Measurements from ENCODE around the gene TMEM8B.

TMEM8B gene

GRCh38 chr9:35790385-35791296, 38.4 kb upstream of the TMEM8B start:
- TF ChIP-seq CTCF (IDR thresholded peaks at IDR 0.05; ENCODE audit: control extremely low read depth, extremely low read depth, low read depth, missing control alignments) = peak; percentile 67
- DNase-seq (ENCODE audit: extremely low spot score) = peak; percentile 85
- CTCF ChIA-PET = interaction anchor here (0.7 to 4.1 kb wide), 40 partner anchors 8 to 187 kb away, joined by 3 to 72 read pairs (median 6); partner anchors contain the start of genes FAM221B, HINT2, MSMP and SPAG8
- POLR2A ChIA-PET = no interaction called here

- ChIA-PET CTCF (interaction anchor here (2.4 to 4.1 kb wide), 3 partner anchors 19 to 37 kb away, joined by 9 to 45 read pairs (median 11); partner anchors contain the start of gene MSMP), POLR2A (no interaction called here)
These were observed 37.6 kb upstream of the TMEM8B start, which contains the start of gene NPR2 for GRCh38 chr9:35791297-35791921. Gene NPR2 (plus strand): TSS chr9:35791591. CDS start chr9:35792409, 818 bp downstream.

GRCh38 chr9:35792024-35792813, 36.8 kb upstream of the TMEM8B start:
- TF ChIP-seq CTCF (IDR thresholded peaks at IDR 0.05; ENCODE audit: control extremely low read depth, extremely low read depth, low read depth, missing control alignments) = no peak
- ChIA-PET POLR2A (no interaction called here), CTCF (interaction anchor here (1.3 to 2.4 kb wide), 5 partner anchors 20 to 90 kb away, joined by 4 to 11 read pairs (median 9); partner anchors contain the start of genes MSMP and SPAG8)
- DNase-seq (ENCODE audit: extremely low spot score) = no peak

More at GRCh38 chr9:35791297-35791921, 37.6 kb upstream of the TMEM8B start, which contains the start of gene NPR2:
- no peak for DNase-seq (ENCODE audit: extremely low spot score)
- no peak for TF ChIP-seq CTCF (IDR thresholded peaks at IDR 0.05; ENCODE audit: control extremely low read depth, extremely low read depth, low read depth, missing control alignments)

GRCh38 chr9:35792826-35793225, 36.2 kb upstream of the TMEM8B start:
- TF ChIP-seq CTCF (IDR thresholded peaks at IDR 0.05; ENCODE audit: control extremely low read depth, extremely low read depth, low read depth, missing control alignments) = no peak
- DNase-seq (ENCODE audit: extremely low spot score) = no peak
- ChIA-PET POLR2A (no interaction called here), CTCF (interaction anchor here (1.3 to 2.4 kb wide), 4 partner anchors 19 to 89 kb away, joined by 4 to 9 read pairs (median 8); partner anchors contain the start of gene SPAG8)

GRCh38 chr9:35793461-35793860, 35.6 kb upstream of the TMEM8B start:
- TF ChIP-seq CTCF (IDR thresholded peaks at IDR 0.05; ENCODE audit: control extremely low read depth, extremely low read depth, low read depth, missing control alignments) = no peak
- CTCF ChIA-PET = interaction anchor here (1.3 to 2.4 kb wide), 4 partner anchors 19 to 89 kb away, joined by 4 to 9 read pairs (median 8); partner anchors contain the start of gene SPAG8
- POLR2A ChIA-PET = no interaction called here
- no peak for DNase-seq (ENCODE audit: extremely low spot score)

Data from GM10248 (cell line).